Erythroblast (primary cell): Measurements from ENCODE around the gene XG.

Source experiments
- DNase-seq, 2 experiments: peaks; one replicate each; lab custom pipeline; 2025; lab: John Stamatoyannopoulos, UW
- GATA1 ChIP-seq: IDR thresholded peaks from 2 replicates; pipeline ENCODE4 v1.6.1; 2011; ENCODE audit warnings: low read depth, mild to moderate bottlenecking, control low read depth, low read length, moderate library complexity
- POLR2A ChIP-seq: IDR thresholded peaks from 2 replicates; pipeline ENCODE4 v1.6.1; 2011; ENCODE audit warnings: mild to moderate bottlenecking, low read length

Gene XG

DNA sequence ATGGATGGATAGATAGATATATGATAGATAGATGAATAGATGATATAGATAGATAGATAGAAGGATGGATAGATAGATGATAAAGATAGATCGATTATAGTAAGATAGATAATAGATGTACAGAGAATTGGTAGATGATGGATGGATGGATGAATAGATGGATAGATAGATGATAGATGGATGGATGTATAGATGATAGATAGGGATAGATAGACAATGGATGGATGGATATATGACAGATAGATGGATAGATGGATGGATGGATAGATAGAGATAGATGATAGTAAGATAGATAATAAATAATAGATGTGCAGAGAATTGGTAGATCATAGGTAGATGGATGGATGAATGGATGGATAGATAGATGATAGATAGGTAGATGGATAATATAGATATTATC, 89.1 kb downstream of the XG start:
- DNase-seq: no peak
- TF ChIP-seq POLR2A (no peak), GATA1 (no peak)

DNA sequence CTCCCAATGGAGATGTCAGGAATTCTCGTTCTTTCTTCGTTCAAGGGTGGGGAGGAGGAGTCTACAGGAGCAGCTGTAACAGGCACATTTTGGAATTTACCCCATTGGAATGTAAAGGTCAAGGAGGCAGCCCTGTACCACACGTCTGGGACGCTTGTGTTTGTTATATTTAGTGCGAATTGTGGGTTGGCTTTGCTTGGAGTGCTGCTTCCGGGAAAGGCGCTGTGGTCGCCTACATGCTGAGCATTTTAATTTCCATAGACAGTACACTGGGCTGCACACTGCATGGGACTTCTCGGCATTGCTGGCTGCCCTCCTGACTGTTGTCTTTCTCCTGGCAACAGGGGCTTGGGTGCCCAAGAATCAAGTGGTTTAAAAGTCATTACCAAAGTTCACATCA, 89.7 kb downstream of the XG start:
- DNase-seq: no peak

DNA sequence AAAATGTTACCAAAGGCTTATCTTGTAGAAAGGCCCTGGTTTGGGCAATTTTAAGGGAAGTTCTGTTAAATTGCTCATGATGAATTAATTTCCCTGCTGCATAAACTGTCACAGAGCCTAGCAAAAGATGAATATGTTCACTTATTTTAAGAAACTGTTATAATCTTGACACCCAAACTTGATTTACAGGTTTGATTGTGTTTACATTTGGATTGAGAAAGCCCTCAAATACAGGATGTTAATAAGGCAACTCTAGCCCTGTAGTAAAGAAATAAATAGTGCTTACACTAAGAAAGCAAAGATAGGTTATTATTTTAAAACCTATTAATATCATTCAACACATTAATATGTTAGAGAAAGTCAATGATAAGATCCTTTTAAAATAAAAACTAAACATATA, 95.2 kb downstream of the XG start:
- no peak for DNase-seq
- no peak for TF ChIP-seq POLR2A
- no peak for TF ChIP-seq GATA1

More for the DNA sequence above, 89.7 kb downstream of the XG start:
- TF ChIP-seq GATA1 (no peak), POLR2A (no peak)

- no peak for DNase-seq
- no peak for TF ChIP-seq GATA1
- TF ChIP-seq POLR2A: no peak
Measured at GRCh38 chrX:2848871-2849301, 97.0 kb downstream of the XG start.

DNA sequence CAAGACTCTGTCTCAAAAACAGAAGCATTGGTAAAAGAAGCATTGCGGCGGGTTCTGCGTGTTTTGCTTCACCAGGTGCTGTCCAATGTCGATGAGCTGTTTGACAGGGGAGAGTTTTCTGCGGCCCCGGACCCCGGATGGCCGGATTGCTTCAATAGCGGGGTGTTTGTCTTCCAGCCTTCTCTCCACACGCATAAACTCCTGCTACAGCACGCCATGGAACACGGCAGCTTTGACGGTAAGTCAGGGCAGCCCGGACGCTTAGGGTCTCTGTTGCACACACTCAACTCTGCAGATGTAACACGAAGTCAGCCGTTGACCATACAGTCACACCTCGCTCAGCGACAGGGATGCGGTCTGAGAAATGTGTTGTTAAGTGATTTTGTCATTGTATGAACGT, 103.1 kb downstream of the XG start:
- TF ChIP-seq POLR2A: no peak
- TF ChIP-seq GATA1: no peak
- DNase-seq: no peak

DNA sequence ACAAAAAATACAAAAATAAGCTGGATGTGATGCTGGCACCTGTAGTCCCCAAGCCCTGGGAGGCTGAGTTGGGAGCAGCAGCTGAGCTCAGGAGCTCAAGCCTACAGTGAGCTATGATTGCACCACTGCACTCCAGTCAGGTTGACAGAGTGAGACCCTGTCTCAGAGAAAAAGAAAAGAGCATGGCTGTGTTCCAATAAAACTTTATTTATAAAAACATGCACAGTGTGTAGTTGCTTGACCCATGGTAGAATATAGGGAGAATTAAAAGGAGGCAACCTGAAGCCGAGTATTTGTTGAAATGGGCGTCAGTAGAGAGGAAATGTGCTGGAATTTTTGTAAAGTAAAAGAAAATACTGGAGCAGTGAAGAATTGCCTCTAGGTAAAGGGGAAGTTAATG, 103.9 kb downstream of the XG start:
- TF ChIP-seq GATA1 (no peak), POLR2A (no peak)
- DNase-seq: no peak

DNA sequence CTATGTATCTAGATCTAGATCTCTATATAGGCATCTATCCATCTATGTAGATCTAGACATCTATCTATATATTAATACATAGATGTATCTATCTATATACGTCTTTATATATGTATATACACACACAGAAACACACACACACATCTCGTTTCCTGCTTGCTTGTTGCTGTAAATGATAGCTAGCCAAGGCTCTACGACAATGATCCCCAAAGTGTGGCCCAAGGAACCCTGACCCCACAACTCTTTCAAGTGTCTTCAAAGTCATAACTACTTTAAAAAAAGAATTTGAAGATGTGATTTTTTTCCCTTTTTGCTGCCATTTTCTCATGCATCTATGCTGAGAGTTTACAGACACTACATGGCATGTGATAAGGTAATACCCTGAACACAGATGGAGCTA, 105.7 kb downstream of the XG start:
- peak; percentile 28 to 53 for DNase-seq
- TF ChIP-seq POLR2A (no peak), GATA1 (no peak)

GRCh38 chrX:2859197-2859797, 107.5 kb downstream of the XG start:
- DNase-seq: no peak
- TF ChIP-seq GATA1 (no peak), POLR2A (no peak)

DNA sequence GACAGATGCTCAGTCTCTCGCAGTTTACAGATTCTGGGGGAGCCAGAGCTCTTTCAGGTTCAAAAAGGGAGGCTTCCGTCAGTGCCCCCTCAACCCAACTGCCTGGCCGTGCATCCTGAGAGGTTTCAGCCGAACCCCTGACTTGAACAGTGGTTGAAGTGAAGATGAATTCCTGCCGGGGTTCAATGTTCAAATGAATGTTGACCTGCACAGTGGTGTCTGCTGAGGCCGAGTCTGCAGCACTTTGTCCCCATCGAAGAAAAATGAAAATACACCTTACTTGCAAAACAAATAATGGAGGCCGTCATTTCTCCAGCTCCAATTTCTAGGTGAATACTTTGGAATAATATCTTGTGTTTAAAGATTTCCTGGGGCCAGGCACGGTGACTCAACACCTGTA, 110.6 kb downstream of the XG start:
- TF ChIP-seq POLR2A (no peak), GATA1 (no peak)
- DNase-seq: no peak

DNA sequence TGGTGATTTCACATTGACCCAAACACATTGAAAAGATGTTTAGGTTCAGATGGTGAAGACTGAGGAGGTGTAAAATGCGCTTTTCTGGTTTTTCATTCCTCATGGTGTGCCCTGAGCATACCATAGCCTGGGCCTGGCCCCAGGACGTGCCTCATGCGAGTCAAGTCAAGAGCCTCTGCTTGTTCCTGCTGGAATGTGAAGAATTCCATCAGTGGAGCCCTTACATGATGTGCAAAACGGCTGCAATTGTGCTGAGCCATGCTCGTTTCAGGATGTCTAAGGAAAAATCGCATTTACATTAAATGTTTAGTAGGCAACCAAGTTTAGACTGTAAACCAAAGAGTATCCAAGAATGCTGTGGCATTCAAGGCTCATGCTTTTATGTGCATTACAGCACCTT, 111.8 kb downstream of the XG start:
- TF ChIP-seq POLR2A (no peak), GATA1 (no peak)
- no peak for DNase-seq
